NCI-H1417 treated with DMSO at 0.1 percent for 48 hours (cell line): ENCODE data around the gene AQP10.
"Not testable (repeated sequence)": the region's sequence is repeated elsewhere in the genome, so short reads cannot be mapped to it uniquely, and the experiment has no call there.

Experiments used
- DNase-seq: peaks from one replicate; lab custom pipeline; 2025; lab: John Stamatoyannopoulos, UW

Gene AQP10

DNA sequence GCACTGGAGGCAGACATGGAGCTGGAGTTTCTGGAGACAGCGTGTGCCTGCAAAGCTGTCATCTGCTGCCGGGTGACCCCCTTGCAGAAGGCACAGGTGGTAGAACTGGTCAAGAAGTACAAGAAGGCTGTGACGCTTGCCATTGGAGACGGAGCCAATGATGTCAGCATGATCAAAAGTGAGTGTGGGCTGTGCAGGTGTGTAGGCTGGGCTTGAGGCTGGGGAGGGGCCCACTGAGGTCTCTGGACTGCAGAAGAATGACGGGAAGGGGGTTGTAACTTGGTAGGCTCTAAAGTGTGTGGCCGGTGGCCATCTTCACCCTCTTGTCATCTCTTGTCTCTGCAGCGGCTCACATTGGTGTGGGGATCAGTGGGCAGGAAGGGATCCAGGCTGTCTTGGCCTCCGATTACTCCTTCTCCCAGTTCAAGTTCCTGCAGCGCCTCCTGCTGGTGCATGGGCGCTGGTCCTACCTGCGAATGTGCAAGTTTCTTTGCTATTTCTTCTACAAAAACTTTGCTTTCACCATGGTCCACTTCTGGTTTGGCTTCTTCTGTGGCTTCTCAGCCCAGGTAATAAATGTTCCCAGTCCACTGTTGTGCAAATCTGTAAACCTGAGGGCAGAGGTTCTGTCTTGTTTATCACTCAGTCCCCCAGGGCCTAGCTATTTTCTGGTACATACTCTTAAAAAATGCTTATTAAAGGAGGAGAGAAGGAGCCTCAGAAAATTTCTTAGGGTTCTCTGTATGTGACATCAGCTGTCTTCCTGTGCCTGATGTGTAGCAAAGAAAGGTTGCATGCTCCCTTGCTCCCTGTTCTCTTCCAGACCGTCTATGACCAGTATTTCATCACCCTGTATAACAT lies 24.3 kb downstream of the AQP10 start:
- DNase-seq: no peak

DNA sequence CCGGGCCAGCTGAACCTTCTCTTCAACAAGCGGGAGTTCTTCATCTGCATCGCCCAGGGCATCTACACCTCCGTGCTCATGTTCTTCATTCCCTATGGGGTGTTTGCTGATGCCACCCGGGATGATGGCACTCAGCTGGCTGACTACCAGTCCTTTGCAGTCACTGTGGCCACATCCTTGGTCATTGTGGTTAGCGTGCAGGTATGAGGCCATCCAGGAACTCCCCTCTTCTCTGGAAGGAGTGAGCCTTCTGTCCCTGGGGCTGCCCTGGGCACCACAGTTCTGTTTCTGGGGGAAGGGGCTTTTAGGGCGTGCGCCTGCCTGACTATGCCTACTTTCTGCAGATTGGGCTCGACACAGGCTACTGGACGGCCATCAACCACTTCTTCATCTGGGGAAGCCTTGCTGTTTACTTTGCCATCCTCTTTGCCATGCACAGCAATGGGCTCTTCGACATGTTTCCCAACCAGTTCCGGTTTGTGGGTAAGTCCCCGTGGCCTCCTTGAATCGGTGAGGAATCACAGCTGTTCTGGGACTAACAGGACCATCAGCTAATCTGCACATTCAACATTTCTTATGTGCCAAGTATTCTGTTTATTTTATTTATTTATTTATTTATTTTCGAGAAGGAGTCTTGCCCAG lies 25.5 kb downstream of the AQP10 start:
- DNase-seq: no peak

DNA sequence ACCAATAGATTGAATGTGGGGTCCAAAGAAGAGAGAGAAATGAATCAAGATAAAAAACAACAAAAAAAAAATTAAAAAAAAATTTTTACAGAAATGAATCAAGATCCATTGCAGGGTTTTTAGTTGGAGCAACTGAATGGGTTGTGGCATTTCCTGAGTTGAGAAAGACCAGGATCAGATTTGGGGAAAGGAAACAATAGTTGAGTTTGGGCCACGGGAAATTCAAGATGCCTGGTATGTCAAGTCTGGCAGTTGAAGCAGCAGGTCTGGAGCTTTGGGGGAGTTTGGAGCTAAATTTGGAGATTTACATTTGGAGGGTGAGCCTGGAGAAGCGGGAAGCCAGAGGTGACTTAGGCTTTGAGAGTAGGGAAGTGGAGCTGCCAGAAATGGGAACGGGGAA lies 27.1 kb downstream of the AQP10 start:
- no peak for DNase-seq

DNA sequence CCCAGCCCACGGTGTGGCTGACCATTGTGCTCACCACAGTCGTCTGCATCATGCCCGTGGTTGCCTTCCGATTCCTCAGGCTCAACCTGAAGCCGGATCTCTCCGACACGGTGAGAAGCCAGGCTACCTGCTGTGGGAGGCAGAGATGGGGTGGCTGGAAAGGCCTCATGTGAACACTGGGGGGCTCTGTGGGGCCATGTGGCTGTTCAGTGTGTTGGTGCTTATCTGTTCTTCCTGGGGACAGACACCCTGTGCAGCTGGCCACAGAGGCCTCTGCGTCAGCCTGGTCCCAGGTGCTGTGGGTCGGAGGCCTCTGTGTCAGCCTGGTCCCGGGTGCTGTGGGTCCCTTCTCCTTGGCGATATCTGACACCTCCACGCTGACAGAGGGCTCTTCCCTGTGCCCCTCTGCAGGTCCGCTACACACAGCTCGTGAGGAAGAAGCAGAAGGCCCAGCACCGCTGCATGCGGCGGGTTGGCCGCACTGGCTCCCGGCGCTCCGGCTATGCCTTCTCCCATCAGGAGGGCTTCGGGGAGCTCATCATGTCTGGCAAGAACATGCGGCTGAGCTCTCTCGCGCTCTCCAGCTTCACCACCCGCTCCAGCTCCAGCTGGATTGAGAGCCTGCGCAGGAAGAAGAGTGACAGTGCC lies 27.7 kb downstream of the AQP10 start:
- DNase-seq: no peak

DNA sequence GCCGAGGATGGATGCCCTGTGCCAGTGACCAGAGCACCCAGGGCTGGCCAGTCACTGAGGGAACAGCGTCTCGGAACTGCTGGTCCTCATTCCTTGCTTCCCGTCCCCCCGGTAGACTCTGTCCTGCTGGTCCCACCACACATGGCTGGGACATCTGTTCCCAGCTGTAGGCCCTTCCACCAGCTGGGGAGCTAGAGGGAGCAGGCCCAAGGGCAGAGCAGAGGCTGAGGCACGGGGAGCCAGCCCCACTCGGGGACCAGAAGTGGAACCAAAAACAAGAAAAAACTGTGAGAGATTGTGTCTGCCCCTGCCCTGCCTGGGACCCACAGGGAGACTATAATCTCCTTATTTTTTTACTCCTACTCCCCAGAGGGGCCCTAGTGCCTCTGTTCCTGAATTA lies 28.2 kb downstream of the AQP10 start:
- no peak for DNase-seq

DNA sequence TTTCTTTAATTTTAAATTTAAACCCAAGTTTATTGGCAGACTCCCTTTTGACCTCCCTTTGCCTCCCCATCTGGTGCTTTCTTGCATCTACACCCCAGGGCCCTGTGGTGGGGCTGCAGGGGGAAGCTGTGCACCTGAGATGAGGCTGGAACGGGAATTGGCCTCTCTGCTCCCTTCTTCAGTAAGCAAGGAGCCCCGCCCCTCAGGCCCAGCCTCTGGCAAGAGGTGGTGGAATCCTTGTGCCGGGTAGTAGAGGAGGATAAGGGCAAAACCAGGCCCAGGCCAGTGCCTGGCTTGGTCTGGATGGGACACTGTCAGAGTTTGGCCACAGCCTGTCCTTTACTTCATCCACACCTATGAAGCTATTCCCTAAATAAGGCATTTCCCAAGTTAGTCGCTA lies 29.5 kb downstream of the AQP10 start:
- DNase-seq: no peak

DNA sequence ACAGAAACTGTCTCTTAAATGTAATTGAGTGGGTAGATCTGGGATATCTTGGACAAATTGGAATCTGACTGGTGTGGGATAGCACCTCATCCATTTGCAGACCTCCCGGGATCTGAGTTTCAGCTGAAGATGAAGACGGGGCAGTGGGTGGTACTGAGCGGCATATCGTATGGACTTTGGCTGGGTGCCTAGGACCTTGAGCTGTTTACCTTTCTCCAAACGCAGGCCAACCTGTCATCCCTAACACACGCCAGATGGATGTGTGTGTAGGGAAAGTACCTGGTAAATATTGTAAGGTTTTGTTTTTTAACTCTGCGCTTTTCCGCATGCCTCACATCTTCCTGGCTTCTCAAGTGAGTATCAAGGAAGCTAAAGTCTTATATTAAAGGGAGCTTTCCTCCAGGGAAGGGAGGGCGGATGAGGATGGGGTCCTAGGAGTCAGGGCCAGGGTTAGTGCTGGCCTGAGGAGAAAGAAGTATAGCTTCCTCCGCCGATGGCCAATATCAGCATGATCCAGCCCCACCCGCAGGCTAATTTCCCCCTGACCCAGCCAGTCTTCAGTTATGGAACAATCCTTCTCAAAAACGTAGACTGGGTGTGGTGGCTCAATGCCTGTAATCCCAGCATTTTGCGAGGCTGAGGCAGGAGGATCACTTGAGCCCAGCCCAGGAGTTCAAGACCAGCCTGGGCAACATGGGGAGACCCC lies 30.6 kb downstream of the AQP10 start:
- no peak for DNase-seq

DNA sequence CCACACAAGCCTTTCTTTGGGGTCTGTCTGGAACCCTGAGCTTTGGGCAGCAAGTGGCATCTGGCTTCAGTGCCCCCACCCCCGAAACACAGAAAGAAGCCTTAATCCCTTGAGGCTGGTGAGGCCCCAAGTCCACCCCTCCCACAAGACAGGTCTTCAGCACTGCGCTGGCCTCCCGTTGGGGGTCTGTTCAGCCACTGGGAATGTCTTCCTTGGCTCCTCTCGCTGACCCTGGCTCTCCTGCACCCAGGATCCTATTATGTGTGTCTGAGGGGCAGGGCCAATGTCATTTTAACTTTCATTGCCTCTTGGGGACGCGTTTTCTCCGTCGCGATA lies 31.3 kb downstream of the AQP10 start:
- DNase-seq: no peak

DNA sequence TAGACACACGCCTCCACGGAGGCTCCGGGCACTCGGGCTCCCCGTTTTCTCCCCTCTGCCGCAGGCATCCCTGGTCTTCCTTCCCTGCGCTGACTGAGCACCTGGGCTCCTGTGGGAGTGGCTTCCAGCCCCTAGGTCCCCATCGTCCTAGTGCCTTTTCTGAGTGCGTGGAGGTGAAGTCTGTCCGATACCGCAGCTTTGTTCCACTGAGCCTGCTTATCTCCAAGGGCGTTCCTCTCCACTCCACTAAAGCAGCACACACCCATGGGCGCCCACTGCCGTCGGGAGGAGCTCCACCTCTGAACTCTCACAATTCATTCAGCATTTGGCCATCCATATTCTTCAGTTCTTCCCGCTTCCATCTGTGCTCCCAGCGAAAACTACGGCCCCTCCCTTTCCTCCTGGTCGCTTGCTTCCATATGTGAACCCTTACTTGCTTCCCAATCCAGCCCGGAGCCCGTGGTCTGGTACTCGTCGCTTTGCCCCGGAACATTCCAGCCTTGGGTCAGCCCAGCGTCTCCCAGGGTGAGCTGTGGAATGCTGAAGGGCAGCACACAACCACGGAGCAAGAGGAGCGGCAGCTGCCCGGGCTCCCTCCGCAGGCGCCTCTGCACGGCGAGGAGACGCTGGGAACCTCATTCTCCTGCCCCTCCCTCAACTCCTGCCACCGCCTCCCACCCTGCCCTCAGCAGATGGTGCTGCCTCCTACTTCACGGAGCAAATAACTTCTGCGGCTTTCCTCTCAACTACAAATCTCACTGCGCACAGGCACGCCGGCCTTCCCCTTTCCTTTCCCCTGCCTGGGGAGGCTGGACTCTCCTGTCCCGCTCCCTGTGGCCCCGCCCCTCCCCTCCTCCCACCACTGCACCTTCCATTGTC lies 31.9 kb downstream of the AQP10 start:
- no peak for DNase-seq

DNA sequence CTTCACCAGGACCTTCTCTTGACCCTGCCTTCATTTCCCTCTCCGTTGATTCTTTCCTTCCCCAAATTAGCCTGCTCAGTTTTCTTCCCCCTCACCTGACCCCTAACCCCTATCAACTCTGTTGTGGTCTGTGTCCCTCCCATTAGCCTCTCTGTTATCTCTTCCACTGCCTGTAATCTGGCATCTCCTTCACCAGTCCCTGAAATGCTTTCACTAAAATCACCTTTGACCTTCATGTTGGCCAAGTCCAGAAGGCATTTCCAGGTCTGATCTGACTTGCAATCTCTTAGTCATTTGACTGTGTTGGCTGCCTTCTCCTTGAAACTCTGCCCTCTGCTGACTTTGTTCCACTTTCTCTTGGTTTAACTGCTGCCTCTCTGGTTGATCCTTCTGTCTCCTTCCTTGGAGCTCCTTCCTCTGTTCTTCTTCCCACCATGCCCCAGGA lies 32.6 kb downstream of the AQP10 start:
- no peak for DNase-seq

DNA sequence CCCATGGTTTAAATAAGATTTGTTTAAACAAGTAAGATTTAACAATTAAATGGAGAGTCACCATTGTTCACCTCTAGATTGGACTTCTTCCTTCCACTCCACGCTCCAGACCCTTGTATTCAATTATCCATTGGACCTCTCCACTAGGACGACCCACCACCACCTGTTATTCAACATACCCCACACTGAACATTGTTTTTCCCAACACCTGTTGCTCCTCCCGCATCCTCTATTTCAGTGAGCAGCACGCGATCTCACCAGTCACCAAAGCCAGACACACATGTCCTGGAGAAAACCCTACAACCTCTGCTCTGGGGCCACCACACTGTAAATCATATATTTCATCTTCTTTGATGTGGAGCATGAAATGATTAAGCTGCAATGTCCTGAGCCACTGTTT lies 33.1 kb downstream of the AQP10 start:
- DNase-seq: no peak

DNA sequence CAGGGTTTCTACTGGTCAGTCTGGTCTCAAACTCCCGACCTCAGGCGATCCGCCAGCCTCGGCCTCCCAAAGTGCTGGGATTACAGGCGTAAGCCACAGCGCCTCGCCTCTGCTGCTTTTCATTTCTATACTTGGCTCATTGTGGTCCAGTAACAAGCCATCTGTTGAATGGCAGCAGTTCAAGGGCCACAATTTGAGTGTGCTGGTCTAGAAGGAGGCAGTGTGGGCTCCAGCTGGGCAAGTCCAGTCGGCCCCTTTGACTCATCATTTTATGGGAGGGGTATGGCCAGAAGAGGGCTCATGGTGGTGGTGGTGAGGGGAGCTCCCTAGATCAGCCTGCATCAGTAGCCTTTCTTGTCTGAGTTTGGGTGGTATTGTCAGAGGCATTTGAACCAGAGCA lies 37.6 kb downstream of the AQP10 start:
- no peak for DNase-seq

DNA sequence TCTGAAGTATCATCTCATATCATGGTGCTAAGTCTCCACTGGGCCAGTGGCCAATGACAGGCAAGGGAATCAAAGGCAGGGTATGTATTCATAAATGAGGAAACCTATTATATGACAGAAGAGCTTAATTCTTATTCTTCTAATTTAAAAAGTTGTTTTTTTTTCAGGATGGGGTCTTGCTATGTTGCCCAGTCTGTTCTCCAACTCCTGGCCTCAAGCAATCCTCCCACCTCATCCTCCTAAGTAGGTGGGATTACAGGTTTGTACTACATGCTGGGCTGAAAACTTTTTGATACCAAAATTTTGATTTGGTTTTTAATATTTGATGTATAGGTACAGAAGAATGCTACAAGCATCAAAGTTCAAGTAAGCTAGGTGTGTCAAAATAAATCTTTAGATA lies 39.4 kb downstream of the AQP10 start:
- no peak for DNase-seq

DNA sequence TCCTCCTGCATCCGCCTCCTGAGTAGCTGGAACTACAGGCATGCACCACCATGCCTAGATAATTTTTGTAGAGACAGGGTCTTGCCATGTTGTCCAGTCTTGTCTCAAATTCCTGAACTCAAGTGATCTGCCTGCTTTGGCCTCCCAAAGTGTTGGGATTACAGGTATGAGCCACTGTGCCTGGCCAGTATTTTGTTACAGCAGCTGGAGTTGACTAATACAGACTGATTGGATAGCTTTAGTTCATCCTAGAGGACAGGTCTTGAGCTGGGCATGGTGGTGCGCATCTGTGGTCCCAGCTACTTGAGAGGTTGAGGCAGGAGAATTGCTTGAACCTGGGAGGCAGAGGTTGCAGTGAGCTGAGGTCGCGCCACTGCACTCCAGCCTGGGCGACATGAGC lies 40.0 kb downstream of the AQP10 start:
- DNase-seq: not testable (repeated sequence)

DNA sequence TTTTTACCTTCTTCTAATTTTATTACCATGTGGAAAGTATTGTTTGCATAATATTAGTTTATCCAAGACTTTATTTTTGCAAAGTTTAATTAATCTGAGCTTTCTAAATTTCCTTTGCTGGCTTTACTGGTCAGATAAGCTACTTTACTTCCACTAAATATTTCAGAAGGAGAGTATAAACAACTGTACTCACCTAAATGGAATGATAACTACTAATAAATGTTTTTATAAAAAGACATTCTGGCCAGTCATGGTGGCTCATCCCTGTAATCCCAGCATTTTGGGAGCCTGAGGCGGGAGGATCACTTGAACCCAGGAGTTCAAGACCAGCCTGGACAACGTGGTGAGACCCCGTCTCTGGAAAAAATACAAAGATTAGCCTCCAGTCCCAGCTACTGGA lies 40.5 kb downstream of the AQP10 start:
- DNase-seq: no peak

DNA sequence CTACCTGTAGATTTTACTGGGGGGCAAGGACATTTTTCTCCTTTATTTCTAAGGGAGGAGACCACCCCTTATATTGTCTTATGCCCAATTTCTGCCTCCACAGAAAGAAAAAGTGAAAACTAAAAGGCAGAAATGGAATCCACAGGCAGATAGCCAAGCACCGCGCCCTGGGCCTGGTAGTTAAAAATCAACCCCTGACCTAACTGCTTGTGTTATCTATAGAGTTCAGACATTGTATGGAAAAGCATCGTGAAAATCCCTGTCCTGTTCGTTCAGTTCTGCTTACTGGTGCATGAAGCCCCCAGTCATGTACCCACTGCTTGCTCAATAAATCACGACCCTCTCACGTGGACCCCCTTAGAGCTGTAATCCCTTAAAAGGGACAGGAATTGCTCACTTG lies 50.5 kb downstream of the AQP10 start:
- no peak for DNase-seq

DNA sequence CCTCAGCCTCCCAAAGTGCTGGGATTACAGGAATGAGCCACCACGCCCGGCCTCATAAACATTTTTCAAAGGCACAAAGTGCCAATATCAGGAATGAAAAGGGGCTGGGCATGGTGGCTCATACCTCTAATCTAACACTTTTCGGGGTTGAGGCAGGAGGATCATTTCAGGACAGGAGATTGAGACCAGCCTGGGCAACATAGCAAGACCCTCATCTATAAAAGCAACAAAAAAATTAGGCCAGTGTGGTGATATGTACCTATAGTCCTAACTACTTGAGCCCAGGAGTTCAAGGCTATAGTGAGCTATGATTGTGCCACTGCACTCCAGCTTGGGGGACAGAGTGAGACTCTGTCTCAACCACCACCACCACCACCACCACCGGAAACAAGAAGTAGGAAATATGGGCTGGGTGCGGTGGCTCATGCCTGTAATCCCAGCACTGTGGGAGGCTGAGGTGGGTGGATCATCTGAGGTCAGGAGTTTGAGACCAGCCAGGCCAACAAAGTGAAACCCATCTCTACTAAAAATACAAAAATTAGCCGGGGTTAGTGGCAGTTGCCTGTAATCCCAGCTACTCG lies 53.0 kb downstream of the AQP10 start:
- not testable (repeated sequence) for DNase-seq
